ENCODE data around the gene ARPC2.

DNA sequence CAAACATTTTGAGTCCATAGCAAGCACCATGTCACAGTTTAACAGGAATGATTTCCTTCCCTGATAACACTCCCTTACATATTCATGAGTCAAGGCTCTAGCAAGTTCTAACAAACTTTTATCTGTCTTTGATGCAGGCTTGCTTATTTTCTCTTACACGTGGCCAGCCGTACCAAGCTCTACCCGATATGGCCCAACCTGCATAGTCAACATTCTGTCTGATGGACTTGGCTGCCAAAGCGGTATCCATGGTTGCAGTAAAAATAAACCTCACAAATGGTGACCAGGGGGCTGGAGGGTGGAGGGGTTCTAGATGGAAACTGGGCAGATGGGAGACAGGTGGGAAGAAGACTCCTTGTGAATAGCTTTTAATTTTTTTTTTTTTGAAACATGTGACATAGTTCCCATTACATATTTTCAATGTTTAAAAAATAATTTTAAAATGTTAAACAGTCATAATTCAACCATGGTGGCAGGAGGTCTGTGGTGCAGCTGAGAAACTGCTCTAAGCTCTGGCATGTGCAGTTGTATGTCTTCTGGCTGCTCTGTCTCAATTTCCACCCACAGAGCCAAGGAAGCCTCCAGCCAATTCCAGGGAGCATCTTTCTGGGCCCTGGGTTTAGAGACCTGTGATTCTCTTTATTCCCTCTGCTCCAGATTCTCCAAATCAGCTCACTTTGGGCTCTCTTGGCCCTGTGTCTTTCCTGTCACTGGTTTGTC, 29.5 kb upstream of the ARPC2 start:
- TF ChIP-seq POLR2A (IDR thresholded peaks at IDR 0.05): no peak
- TF ChIP-seq, protein P1, sequence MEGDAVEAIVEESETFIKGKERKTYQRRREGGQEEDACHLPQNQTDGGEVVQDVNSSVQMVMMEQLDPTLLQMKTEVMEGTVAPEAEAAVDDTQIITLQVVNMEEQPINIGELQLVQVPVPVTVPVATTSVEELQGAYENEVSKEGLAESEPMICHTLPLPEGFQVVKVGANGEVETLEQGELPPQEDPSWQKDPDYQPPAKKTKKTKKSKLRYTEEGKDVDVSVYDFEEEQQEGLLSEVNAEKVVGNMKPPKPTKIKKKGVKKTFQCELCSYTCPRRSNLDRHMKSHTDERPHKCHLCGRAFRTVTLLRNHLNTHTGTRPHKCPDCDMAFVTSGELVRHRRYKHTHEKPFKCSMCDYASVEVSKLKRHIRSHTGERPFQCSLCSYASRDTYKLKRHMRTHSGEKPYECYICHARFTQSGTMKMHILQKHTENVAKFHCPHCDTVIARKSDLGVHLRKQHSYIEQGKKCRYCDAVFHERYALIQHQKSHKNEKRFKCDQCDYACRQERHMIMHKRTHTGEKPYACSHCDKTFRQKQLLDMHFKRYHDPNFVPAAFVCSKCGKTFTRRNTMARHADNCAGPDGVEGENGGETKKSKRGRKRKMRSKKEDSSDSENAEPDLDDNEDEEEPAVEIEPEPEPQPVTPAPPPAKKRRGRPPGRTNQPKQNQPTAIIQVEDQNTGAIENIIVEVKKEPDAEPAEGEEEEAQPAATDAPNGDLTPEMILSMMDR (IDR thresholded peaks at IDR 0.05): no peak
- TF ChIP-seq EP300 (IDR thresholded peaks at IDR 0.05): peak in 2 of 4 donors; percentile 15 to 47
